ENCODE results near the gene SYCN.

The SYCN gene

DNA sequence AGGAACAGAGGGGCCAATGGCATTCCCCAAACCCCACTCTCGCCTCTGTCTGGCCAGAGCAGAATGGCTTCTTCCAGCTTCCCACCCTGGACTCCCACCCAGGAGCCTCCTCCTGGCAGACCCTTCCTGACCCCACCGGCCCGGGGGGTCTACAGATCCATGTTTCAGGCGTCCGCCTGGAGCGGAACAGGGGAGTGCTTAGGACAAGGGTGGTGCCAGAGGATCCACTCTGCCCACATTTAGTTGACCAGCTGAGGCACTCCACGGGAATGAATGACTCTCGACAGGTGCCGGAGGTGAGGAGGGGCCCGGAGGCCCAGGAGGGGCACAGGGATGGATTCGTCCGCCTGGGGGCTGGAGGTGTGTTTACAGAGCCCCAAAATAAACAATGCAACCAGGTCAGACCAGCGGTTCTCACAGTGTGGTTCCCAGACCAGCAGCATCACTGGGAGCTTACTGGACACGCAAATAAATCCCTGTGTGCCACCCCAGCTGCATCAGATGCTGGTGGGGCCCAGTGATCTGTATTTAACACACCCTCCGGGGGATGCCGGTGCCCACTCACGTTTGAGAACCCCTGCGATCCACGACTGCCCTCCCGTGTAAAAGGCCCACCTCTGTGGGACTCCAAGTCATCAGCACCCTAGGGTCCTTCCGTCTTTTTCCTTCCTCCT, 22.4 kb downstream of the SYCN start:
- H3K4me3 ChIP-seq (ENCODE audit: low read depth, low read length) = no peak overlapping the region
- DNase-seq (ENCODE audit: low read depth) = no peak
- TF ChIP-seq, protein P1, sequence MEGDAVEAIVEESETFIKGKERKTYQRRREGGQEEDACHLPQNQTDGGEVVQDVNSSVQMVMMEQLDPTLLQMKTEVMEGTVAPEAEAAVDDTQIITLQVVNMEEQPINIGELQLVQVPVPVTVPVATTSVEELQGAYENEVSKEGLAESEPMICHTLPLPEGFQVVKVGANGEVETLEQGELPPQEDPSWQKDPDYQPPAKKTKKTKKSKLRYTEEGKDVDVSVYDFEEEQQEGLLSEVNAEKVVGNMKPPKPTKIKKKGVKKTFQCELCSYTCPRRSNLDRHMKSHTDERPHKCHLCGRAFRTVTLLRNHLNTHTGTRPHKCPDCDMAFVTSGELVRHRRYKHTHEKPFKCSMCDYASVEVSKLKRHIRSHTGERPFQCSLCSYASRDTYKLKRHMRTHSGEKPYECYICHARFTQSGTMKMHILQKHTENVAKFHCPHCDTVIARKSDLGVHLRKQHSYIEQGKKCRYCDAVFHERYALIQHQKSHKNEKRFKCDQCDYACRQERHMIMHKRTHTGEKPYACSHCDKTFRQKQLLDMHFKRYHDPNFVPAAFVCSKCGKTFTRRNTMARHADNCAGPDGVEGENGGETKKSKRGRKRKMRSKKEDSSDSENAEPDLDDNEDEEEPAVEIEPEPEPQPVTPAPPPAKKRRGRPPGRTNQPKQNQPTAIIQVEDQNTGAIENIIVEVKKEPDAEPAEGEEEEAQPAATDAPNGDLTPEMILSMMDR (IDR thresholded peaks at IDR 0.05; ENCODE audit: low read depth, low read length, missing control alignments) = no peak

GRCh38 chr19:39180749-39181148, 23.3 kb downstream of the SYCN start:
- TF ChIP-seq, protein P1 (IDR thresholded peaks at IDR 0.05; ENCODE audit: low read depth, low read length, missing control alignments) = no peak
- DNase-seq (ENCODE audit: low read depth) = no peak
- H3K4me3 ChIP-seq (ENCODE audit: low read depth, low read length) = no peak overlapping the region

DNA sequence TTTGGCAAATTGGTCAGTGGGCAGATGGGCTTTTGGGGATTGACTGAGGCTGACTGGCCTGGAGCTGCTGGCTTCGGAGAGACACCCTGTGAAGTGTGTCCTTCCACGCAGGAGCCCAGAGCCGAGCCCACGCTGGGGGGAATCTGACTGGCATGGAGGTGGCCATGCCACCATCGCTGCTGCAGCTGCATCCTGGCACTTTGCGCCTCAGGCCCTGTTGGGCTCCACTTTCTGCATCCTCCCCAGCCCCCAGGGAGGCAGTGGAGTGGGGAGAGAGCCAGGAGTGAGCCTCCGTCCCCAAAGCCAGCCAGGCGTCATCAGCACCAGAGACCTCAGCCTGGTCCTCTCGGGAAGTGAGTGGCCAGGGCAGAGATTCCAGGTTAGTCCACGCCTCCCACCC, 24.3 kb downstream of the SYCN start:
- no peak for DNase-seq (ENCODE audit: low read depth)
- no peak overlapping the region for H3K4me3 ChIP-seq (ENCODE audit: low read depth, low read length)
- TF ChIP-seq, protein P1 (IDR thresholded peaks at IDR 0.05; ENCODE audit: low read depth, low read length, missing control alignments) = no peak

- H3K4me3 ChIP-seq (ENCODE audit: low read depth, low read length) = no peak overlapping the region
- TF ChIP-seq, protein P1 (IDR thresholded peaks at IDR 0.05; ENCODE audit: low read depth, low read length, missing control alignments) = no peak
- DNase-seq (ENCODE audit: low read depth) = no peak
Observed at GRCh38 chr19:39178296-39179006, 25.6 kb downstream of the SYCN start.

GRCh38 chr19:39177736-39178135, 26.3 kb downstream of the SYCN start:
- H3K4me3 ChIP-seq (ENCODE audit: low read depth, low read length) = no peak overlapping the region
- DNase-seq (ENCODE audit: low read depth) = no peak
- TF ChIP-seq, protein P1 (IDR thresholded peaks at IDR 0.05; ENCODE audit: low read depth, low read length, missing control alignments) = no peak

DNA sequence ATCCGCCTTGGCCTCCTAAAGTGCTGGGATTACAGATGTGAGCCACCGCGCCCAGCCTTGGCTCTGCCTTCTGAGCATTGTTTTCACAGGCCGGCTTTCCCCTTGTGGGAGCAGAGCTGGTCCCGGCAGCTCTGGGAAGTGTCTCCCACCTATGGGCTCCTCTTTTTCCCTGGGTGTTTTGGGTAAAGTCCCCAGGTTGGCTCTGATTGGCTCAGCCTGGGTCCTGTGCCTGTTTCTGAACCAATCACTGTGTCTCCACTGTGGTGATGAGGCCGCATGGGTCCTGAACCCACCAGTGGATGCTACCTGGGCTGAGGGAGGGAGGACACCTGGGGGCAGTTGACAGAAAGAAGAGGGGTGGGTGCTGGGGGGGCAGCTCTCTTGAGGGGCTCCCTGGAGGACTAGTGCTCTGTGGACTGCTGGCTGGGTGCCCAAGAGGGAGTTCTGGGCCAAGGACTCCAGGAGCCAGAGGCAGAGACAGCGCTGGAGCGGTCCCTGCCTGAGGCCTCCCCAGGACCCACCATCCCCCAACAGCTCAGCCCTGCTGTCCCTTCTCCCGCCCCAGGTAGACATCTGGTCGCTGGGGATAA, 26.9 kb downstream of the SYCN start:
- no peak for DNase-seq (ENCODE audit: low read depth)
- TF ChIP-seq, protein P1 (IDR thresholded peaks at IDR 0.05; ENCODE audit: low read depth, low read length, missing control alignments) = no peak
- no peak overlapping the region for H3K4me3 ChIP-seq (ENCODE audit: low read depth, low read length)
